ENCODE data around the gene REEP1. TPM values are rescaled to one million over a fixed set of nuclear protein-coding genes. Genes with fewer than 3 reads are reported as not detected.

The REEP1 gene
- total RNA-seq, 1 experiment from 2014 or later = 5.3 TPM

- H3K36me3 Mint-ChIP-seq (ENCODE audit: insufficient read depth, unreplicated experiment) = peaks cover 21% of the 10 kb centered on the region
- no TSS peak for BruUV-seq (replicated peaks)
These were observed 151.0 kb downstream of the REEP1 start for GRCh38 chr2:86186431-86186830.

GRCh38 chr2:86185517-86186212 lies 151.8 kb downstream of the REEP1 start:
- Mint-ChIP-seq H3K4me3 (ENCODE audit: low read depth, unreplicated experiment) (no peak overlapping the region), H3K9me3 (ENCODE audit: low read depth, unreplicated experiment) (no peaks in the 10 kb centered on the region), H3K36me3 (ENCODE audit: insufficient read depth, unreplicated experiment) (peaks cover 16% of the 10 kb centered on the region), H3K4me1 (ENCODE audit: low read depth, unreplicated experiment) (peaks cover 17% of the 10 kb centered on the region), H3K27ac (ENCODE audit: unreplicated experiment) (no peak overlapping the region), H3K27me3 (ENCODE audit: unreplicated experiment) (no peaks in the 10 kb centered on the region)
- no peak for DNase-seq
- CTCF ChIA-PET = no interaction called here
- TF ChIP-seq, protein P1, sequence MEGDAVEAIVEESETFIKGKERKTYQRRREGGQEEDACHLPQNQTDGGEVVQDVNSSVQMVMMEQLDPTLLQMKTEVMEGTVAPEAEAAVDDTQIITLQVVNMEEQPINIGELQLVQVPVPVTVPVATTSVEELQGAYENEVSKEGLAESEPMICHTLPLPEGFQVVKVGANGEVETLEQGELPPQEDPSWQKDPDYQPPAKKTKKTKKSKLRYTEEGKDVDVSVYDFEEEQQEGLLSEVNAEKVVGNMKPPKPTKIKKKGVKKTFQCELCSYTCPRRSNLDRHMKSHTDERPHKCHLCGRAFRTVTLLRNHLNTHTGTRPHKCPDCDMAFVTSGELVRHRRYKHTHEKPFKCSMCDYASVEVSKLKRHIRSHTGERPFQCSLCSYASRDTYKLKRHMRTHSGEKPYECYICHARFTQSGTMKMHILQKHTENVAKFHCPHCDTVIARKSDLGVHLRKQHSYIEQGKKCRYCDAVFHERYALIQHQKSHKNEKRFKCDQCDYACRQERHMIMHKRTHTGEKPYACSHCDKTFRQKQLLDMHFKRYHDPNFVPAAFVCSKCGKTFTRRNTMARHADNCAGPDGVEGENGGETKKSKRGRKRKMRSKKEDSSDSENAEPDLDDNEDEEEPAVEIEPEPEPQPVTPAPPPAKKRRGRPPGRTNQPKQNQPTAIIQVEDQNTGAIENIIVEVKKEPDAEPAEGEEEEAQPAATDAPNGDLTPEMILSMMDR (IDR thresholded peaks at IDR 0.05; ENCODE audit: unreplicated experiment) = no peak
- intact Hi-C loops (cut with micrococcal nuclease; ENCODE audit: unreplicated experiment) = no loop called here
- no TSS peak for BruUV-seq (replicated peaks)

More at GRCh38 chr2:86186431-86186830, 151.0 kb downstream of the REEP1 start:
- TF ChIP-seq, protein P1 (IDR thresholded peaks at IDR 0.05; ENCODE audit: unreplicated experiment) = no peak
- CTCF ChIA-PET = interaction anchor here (1.1 kb wide), 1 partner anchor 9 kb away, joined by 4 read pairs; the partner anchor contains the start of gene IMMT
- Mint-ChIP-seq H3K27me3 (ENCODE audit: unreplicated experiment) (no peaks in the 10 kb centered on the region), H3K27ac (ENCODE audit: unreplicated experiment) (no peak overlapping the region), H3K9me3 (ENCODE audit: low read depth, unreplicated experiment) (no peaks in the 10 kb centered on the region), H3K4me1 (ENCODE audit: low read depth, unreplicated experiment) (peaks cover 17% of the 10 kb centered on the region), H3K4me3 (ENCODE audit: low read depth, unreplicated experiment) (no peak overlapping the region)
- intact Hi-C loops (cut with micrococcal nuclease; ENCODE audit: unreplicated experiment) = no loop called here
- no peak for DNase-seq

DNA sequence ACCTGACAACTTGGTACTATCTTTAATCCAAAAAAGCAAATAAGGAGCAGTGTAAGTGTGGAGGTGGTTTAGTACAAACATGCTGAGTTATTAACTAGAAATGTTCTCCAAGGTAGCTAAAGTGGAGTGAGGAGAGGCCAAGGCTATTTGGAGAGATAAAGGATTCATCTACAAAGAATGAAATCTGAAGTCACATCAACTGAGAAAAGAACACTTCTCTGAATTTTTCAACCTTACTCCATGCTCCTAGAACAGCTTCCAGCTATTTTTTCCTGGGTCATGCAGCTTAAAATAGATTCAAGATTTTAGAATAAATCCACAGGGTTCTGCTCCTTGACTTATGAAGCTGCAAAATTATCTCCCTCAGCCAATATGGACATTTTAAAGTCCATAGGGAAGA lies 160.8 kb downstream of the REEP1 start:
- DNase-seq = no peak
- intact Hi-C loops (cut with micrococcal nuclease; ENCODE audit: unreplicated experiment) = no loop called here
- no peaks in the 10 kb centered on the region for H3K27me3 Mint-ChIP-seq (ENCODE audit: unreplicated experiment)
- H3K27ac Mint-ChIP-seq (ENCODE audit: unreplicated experiment) = no peak overlapping the region
- H3K9me3 Mint-ChIP-seq (ENCODE audit: low read depth, unreplicated experiment) = no peaks in the 10 kb centered on the region
- peaks cover 8% of the 10 kb centered on the region for H3K4me1 Mint-ChIP-seq (ENCODE audit: low read depth, unreplicated experiment)
- TF ChIP-seq, protein P1 (IDR thresholded peaks at IDR 0.05; ENCODE audit: unreplicated experiment) = no peak
- peaks cover 15% of the 10 kb centered on the region for H3K36me3 Mint-ChIP-seq (ENCODE audit: insufficient read depth, unreplicated experiment)
- H3K4me3 Mint-ChIP-seq (ENCODE audit: low read depth, unreplicated experiment) = no peak overlapping the region
- BruUV-seq (replicated peaks) = no TSS peak
- CTCF ChIA-PET = no interaction called here

GRCh38 chr2:86175828-86176227 lies 161.6 kb downstream of the REEP1 start:
- DNase-seq = no peak
- Mint-ChIP-seq H3K9me3 (ENCODE audit: low read depth, unreplicated experiment) (no peaks in the 10 kb centered on the region), H3K4me3 (ENCODE audit: low read depth, unreplicated experiment) (no peak overlapping the region), H3K27me3 (ENCODE audit: unreplicated experiment) (no peaks in the 10 kb centered on the region), H3K27ac (ENCODE audit: unreplicated experiment) (no peak overlapping the region), H3K4me1 (ENCODE audit: low read depth, unreplicated experiment) (peaks cover 8% of the 10 kb centered on the region), H3K36me3 (ENCODE audit: insufficient read depth, unreplicated experiment) (peaks cover 20% of the 10 kb centered on the region)
- BruUV-seq (replicated peaks) = no TSS peak
- intact Hi-C loops (cut with micrococcal nuclease; ENCODE audit: unreplicated experiment) = no loop called here
- TF ChIP-seq, protein P1 (IDR thresholded peaks at IDR 0.05; ENCODE audit: unreplicated experiment) = no peak
- CTCF ChIA-PET = no interaction called here
